IMR-90 (cell line): ENCODE data around the gene HNRNPUL1. TPM values are rescaled to one million over a fixed set of nuclear protein-coding genes. Genes with fewer than 3 reads are reported as not detected.

ENCODE experiments used
- ATAC-seq: fragments of 200-7000 bp; cut with Tn5 transposase; 2 replicates; pipeline ENCODE4 v1.9.1; 2020; ENCODE audit warnings: low read depth, mild to moderate bottlenecking, moderate library complexity
- BruUV-seq: library from RNA; stranded (reverse); fragments of 400-500 nt; replicated peaks from 2 replicates; lab custom pipeline; 2021; lab: Mats Ljungman, UMichigan
- CTCF ChIA-PET: fragments of 300-600 bp; formaldehyde crosslinking; extraction: SDS; loops from one replicate; lab custom pipeline; 2021; ENCODE audit warnings: antibody characterized with exemption; lab: Yijun Ruan, JAX
- POLR2A ChIA-PET: fragments of 300-600 bp; sonication (Branson Sonifier 250); formaldehyde crosslinking; loops from one replicate; lab custom pipeline; 2022; ENCODE audit warnings: antibody characterized with exemption; ENCODE audit not compliant: unreplicated experiment; lab: Charles Lee
- DNase-seq: peaks from one replicate; pipeline ENCODE4 v3.0.0; 2013
- H2AFZ ChIP-seq: replicated peaks from 2 replicates; pipeline ENCODE3; 2013; ENCODE audit warnings: low read length, mild to moderate bottlenecking; ENCODE audit not compliant: poor library complexity
- H2AK5ac ChIP-seq: 2 replicates; pipeline ENCODE4 v1.6.1; 2013; ENCODE audit warnings: low read depth, low read length, inconsistent platforms
- H2AK9ac ChIP-seq: replicated peaks from 2 replicates; pipeline ENCODE3; 2013; ENCODE audit warnings: mild to moderate bottlenecking, low read depth, low read length, moderate library complexity; ENCODE audit not compliant: poor library complexity
- H2BK120ac ChIP-seq: 2 replicates; pipeline ENCODE4 v1.6.1; 2013; ENCODE audit warnings: low read depth, low read length, inconsistent platforms
- H2BK15ac ChIP-seq: 3 replicates; pipeline ENCODE4 v1.6.1; 2013; ENCODE audit warnings: low read depth, low read length, inconsistent platforms
- H2BK20ac ChIP-seq: 2 replicates; pipeline ENCODE4 v1.6.1; 2013; ENCODE audit warnings: low read depth, mild to moderate bottlenecking, inconsistent platforms, low read length, moderate library complexity
- H2BK5ac ChIP-seq: 2 replicates; pipeline ENCODE4 v1.6.1; 2013; ENCODE audit warnings: mild to moderate bottlenecking, low read depth, low read length, inconsistent platforms; ENCODE audit not compliant: poor library complexity, severe bottlenecking
- H3K14ac ChIP-seq: replicated peaks from 2 replicates; pipeline ENCODE4 v1.6.1; 2013; ENCODE audit warnings: low read depth, low read length, inconsistent platforms
- H3K18ac ChIP-seq: 2 replicates; pipeline ENCODE4 v1.6.1; 2013; ENCODE audit warnings: low read depth, low read length, control low read depth
- H3K23ac ChIP-seq: 2 replicates; pipeline ENCODE4 v1.6.1; 2013; ENCODE audit warnings: low read depth, low read length, inconsistent platforms
- H3K27ac ChIP-seq: 2 replicates; pipeline ENCODE4 v1.5.1; 2013; ENCODE audit warnings: mild to moderate bottlenecking, control low read depth, low read length; ENCODE audit not compliant: insufficient read depth
- H3K27me3 ChIP-seq: 2 replicates; pipeline ENCODE4 v1.6.1; 2013; ENCODE audit warnings: low read length; ENCODE audit not compliant: control insufficient read depth, insufficient read depth
- H3K36me3 ChIP-seq: 2 replicates; pipeline ENCODE4 v1.6.1; 2013; ENCODE audit warnings: low read length, mixed read lengths; ENCODE audit not compliant: control insufficient read depth, insufficient read depth
- H3K4ac ChIP-seq: 2 replicates; pipeline ENCODE4 v1.6.1; 2013; ENCODE audit warnings: low read depth, low read length, inconsistent platforms
- H3K4me1 ChIP-seq: 2 replicates; pipeline ENCODE4 v1.6.1; 2013; ENCODE audit warnings: low read length, mixed read lengths; ENCODE audit not compliant: control insufficient read depth, insufficient read depth
- H3K4me2 ChIP-seq: 2 replicates; pipeline ENCODE4 v1.6.1; 2013; ENCODE audit warnings: low read depth, mild to moderate bottlenecking, control low read depth, low read length, moderate library complexity
- H3K4me3 ChIP-seq: 2 replicates; pipeline ENCODE4 v1.5.1; 2013; ENCODE audit warnings: low read depth, mild to moderate bottlenecking, control low read depth, low read length, moderate library complexity; ENCODE audit not compliant: insufficient read depth
- H3K56ac ChIP-seq: 2 replicates; pipeline ENCODE4 v1.6.1; 2013; ENCODE audit warnings: low read length, inconsistent platforms; ENCODE audit not compliant: insufficient read depth; ENCODE audit errors: extremely low read depth
- H3K79me1 ChIP-seq, 2 experiments: 2 replicates each; pipeline ENCODE4 v1.6.1; 2013; ENCODE audit warnings: low read length in 2 of 2, inconsistent platforms in 1 of 2, low read depth in 1 of 2
- H3K9ac ChIP-seq: 2 replicates; pipeline ENCODE4 v1.6.1; 2013; ENCODE audit warnings: low read depth, low read length, control low read depth
- H3K9me1 ChIP-seq: 2 replicates; pipeline ENCODE4 v1.6.1; 2013; ENCODE audit warnings: low read length, inconsistent platforms; ENCODE audit not compliant: insufficient read depth
- H3K9me3 ChIP-seq: 2 replicates; pipeline ENCODE4 v1.6.1; 2013; ENCODE audit warnings: low read length; ENCODE audit not compliant: control insufficient read depth, insufficient read depth
- H4K20me1 ChIP-seq: 2 replicates; pipeline ENCODE4 v1.6.1; 2013; ENCODE audit warnings: low read length, inconsistent platforms; ENCODE audit not compliant: insufficient read depth
- H4K5ac ChIP-seq: 2 replicates; pipeline ENCODE4 v1.6.1; 2013; ENCODE audit warnings: mild to moderate bottlenecking, low read depth, low read length, control low read depth
- H4K8ac ChIP-seq, 2 experiments: 2 replicates each; pipeline ENCODE4 v1.6.1; 2013; ENCODE audit warnings: low read depth in 2 of 2, low read length in 2 of 2, control low read depth in 1 of 2, inconsistent platforms in 1 of 2
- H4K91ac ChIP-seq: 2 replicates; pipeline ENCODE4 v1.6.1; 2013; ENCODE audit warnings: low read depth, low read length, inconsistent platforms; ENCODE audit not compliant: insufficient read depth
- POLR2A ChIP-seq: IDR thresholded peaks from 2 replicates; pipeline ENCODE4 v1.6.1; 2012; ENCODE audit warnings: mild to moderate bottlenecking, low read depth, low read length
- RAD21 ChIP-seq: IDR thresholded peaks from 2 replicates; pipeline ENCODE4 v1.6.1; 2012; ENCODE audit warnings: low read length, improper control_type of control experiment
- WGBS, 2 experiments: methylation state at CpG; one replicate each; pipeline versions ENCODE4 v1.1.5 to v1.1.7; 2013; ENCODE audit warnings: missing lambda C conversion rate in 2 of 2; ENCODE audit not compliant: insufficient read length in 1 of 2; ENCODE audit errors: extremely low coverage in 2 of 2; 5-methylcytosine and 5-hydroxymethylcytosine counted together
- dilution Hi-C: fragments of 300-500 bp; cut with HindIII; formaldehyde crosslinking; loops from one replicate; pipeline ENCODE4 v1.14.3; 2018; ENCODE audit warnings: low sequenced_read_pairs; ENCODE audit not compliant: unreplicated experiment
- in situ Hi-C: fragments of 300-500 bp; cut with MboI; formaldehyde crosslinking; loops from 3 replicates; pipeline ENCODE4 v1.14.3; 2019; ENCODE audit warnings: low sequenced_read_pairs, inconsistent platforms, mixed read lengths
- intact Hi-C: fragments of 100-400 bp; cut with micrococcal nuclease; formaldehyde crosslinking; loops from 2 replicates; pipeline ENCODE4 v1.10.0; 2022
- polyA plus RNA-seq, 3 experiments: library from polyadenylated mRNA; depleted of rRNA; stranded (reverse); fragments of >200 nt; gene quantifications; 2 replicates each; pipeline ENCODE4 v1.2.3, GENCODE V29; 2012; ENCODE audit warnings: low replicate concordance in 1 of 3
- total RNA-seq: library from RNA; depleted of rRNA; stranded (reverse); fragments of >200 nt; gene quantifications from 2 replicates; pipeline ENCODE4 v1.2.3, GENCODE V29; 2012

The HNRNPUL1 gene
- total and polyA plus RNA-seq, 2 of the 4 experiments (the other 2 are of a cell fraction) = 50.7 to 67.3 TPM

DNA sequence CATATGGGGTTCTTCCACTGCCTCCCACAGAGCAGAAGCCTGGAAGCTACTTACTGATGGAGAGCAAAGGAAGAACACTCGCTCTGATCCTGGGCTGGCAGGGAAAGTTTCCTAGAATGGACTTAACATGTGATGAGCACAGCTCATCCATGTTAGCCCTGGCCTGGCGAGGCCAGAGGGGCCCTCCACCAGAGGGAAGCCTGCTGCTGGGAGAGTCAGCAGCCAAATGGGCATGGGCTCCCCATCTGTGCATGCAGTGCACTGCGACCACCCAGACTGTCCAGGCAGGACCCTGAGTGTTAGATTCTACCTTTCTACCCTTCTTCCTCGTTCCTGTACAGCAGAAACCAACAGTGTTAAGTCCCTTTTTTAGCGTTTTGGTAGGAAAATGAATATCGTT, 8.9 kb downstream of the HNRNPUL1 start:
- H2BK120ac ChIP-seq = no peak overlapping the region
- no peak overlapping the region for H4K8ac ChIP-seq
- no peaks in the 10 kb centered on the region for H3K9me3 ChIP-seq
- CTCF ChIA-PET = no interaction called here
- dilution Hi-C loops = no loop called here
- H2AFZ ChIP-seq = peak overlapping the region; percentile 43
- no peak overlapping the region for H3K9ac ChIP-seq
- H3K9me1 ChIP-seq = no peaks in the 10 kb centered on the region
- no peak overlapping the region for H3K27ac ChIP-seq
- intact Hi-C loops = no loop called here
- H3K23ac ChIP-seq = no peak overlapping the region
- POLR2A ChIA-PET = no interaction called here
- no peak overlapping the region for H3K4ac ChIP-seq
- no peak overlapping the region for H2AK9ac ChIP-seq
- H4K5ac ChIP-seq = no peak overlapping the region
- no TSS peak for BruUV-seq
- H3K4me1 ChIP-seq = no peaks in the 10 kb centered on the region
- H3K79me1 ChIP-seq = peaks cover 53 to 68% of the 10 kb centered on the region in 2 experiments
- H2BK5ac ChIP-seq = no peak overlapping the region
- no peak overlapping the region for H4K91ac ChIP-seq
- no peak overlapping the region; the same call in 1 of the 2 replicates for H2AK5ac ChIP-seq
- in situ Hi-C loops = loop anchor here (25.0 kb wide), 1 partner anchor 611 kb away; no protein-coding TSS in a partner anchor
- H3K18ac ChIP-seq = no peak overlapping the region
- H2BK15ac ChIP-seq = no peak overlapping the region
- no peak overlapping the region for H3K14ac ChIP-seq
- no peak overlapping the region for H3K4me2 ChIP-seq
- peaks cover 19% of the 10 kb centered on the region for H4K20me1 ChIP-seq
- ATAC-seq (no peak), DNase-seq (no peak)
- peaks cover 83% of the 10 kb centered on the region for H3K36me3 ChIP-seq
- H2BK20ac ChIP-seq = no peak overlapping the region
- H3K4me3 ChIP-seq = no peak overlapping the region
- no peaks in the 10 kb centered on the region for H3K27me3 ChIP-seq
- 83% methylated on average over 1 of the region's 6 CpGs; no CpG with 5 or more reads in 1 of the 2 experiments for WGBS, 2 experiments
- H3K56ac ChIP-seq = no peak overlapping the region
- TF ChIP-seq RAD21 = no peak
- TF ChIP-seq POLR2A = peak; percentile 2; the same call in 1 of the 2 replicates
